Cerebellar nuclear complex (tissue), 1 donor: Measurements from ENCODE around the gene CTNNAL1.
"Not testable (repeated sequence)": the region's sequence is repeated elsewhere in the genome, so short reads cannot be mapped to it uniquely, and the experiment has no call there.

Source experiments
- DNase-seq, 2 experiments: peaks; one replicate each; lab custom pipeline; 2025; lab: John Stamatoyannopoulos, UW

CTNNAL1 gene

GRCh38 chr9:109012876-109013678 lies at the start of gene CTNNAL1:
Gene CTNNAL1 (minus strand): TSS chr9:109013499. CDS start chr9:109013442, 57 bp downstream.
- peak in 1 of 2 experiments; percentile 65 for DNase-seq

GRCh38 chr9:109062543-109062942 lies 49.2 kb upstream of the CTNNAL1 start:
- DNase-seq = no peak

- DNase-seq = no peak
Observed at GRCh38 chr9:109060191-109060590, 46.9 kb upstream of the CTNNAL1 start.

- DNase-seq = not testable (repeated sequence)
Observed at GRCh38 chr9:109053121-109053520, 39.8 kb upstream of the CTNNAL1 start.

GRCh38 chr9:109052416-109052815 lies 39.1 kb upstream of the CTNNAL1 start:
- no peak for DNase-seq

GRCh38 chr9:109051733-109052132 lies 38.4 kb upstream of the CTNNAL1 start:
- DNase-seq = no peak

GRCh38 chr9:109050444-109050843 lies 37.1 kb upstream of the CTNNAL1 start:
- no peak for DNase-seq

GRCh38 chr9:109048822-109049221 lies 35.5 kb upstream of the CTNNAL1 start:
- no peak for DNase-seq

- DNase-seq = no peak
Observed at GRCh38 chr9:109047259-109047658, 34.0 kb upstream of the CTNNAL1 start.

GRCh38 chr9:109046346-109046745 lies 33.0 kb upstream of the CTNNAL1 start:
- DNase-seq = no peak

- DNase-seq = no peak
Observed at GRCh38 chr9:109043578-109043977, 30.3 kb upstream of the CTNNAL1 start.

- no peak for DNase-seq
Observed at GRCh38 chr9:109040571-109040970, 27.3 kb upstream of the CTNNAL1 start.

GRCh38 chr9:109039539-109039938 lies 26.2 kb upstream of the CTNNAL1 start:
- DNase-seq = no peak

GRCh38 chr9:109037946-109038715 lies 24.8 kb upstream of the CTNNAL1 start:
- no peak for DNase-seq

- DNase-seq = no peak
Observed at GRCh38 chr9:109036744-109037680, 23.7 kb upstream of the CTNNAL1 start.

GRCh38 chr9:109035684-109036423 lies 22.6 kb upstream of the CTNNAL1 start:
- DNase-seq = no peak

GRCh38 chr9:109033941-109034700 lies 20.8 kb upstream of the CTNNAL1 start:
- no peak for DNase-seq

- no peak for DNase-seq
Observed at GRCh38 chr9:109031241-109031640, 17.9 kb upstream of the CTNNAL1 start.

- no peak for DNase-seq
Observed at GRCh38 chr9:109030426-109030825, 17.1 kb upstream of the CTNNAL1 start.

- no peak for DNase-seq
Observed at GRCh38 chr9:109028457-109028856, 15.2 kb upstream of the CTNNAL1 start.

- no peak for DNase-seq
Observed at GRCh38 chr9:109027176-109027575, 13.9 kb upstream of the CTNNAL1 start.
